ENCODE data around the gene IDNK. TPM values are rescaled to one million over a fixed set of nuclear protein-coding genes. Genes with fewer than 3 reads are reported as not detected.

IDNK gene
- total RNA-seq, 3 donors from 2014 or later: 4.9 to 9.0 (median 5.1) TPM

- Histone ChIP-seq H3K27me3 (no peaks in the 10 kb centered on the region), H3K4me1 (no peaks in the 10 kb centered on the region), H3K36me3 (no peaks in the 10 kb centered on the region), H3K9me3 (no peaks in the 10 kb centered on the region), H3K4me3 (no peak overlapping the region), H3K27ac (no peak overlapping the region)
- TF ChIP-seq CTCF (IDR thresholded peaks at IDR 0.05) (no peak), POLR2A (IDR thresholded peaks at IDR 0.05) (no peak), POLR2AphosphoS5 (IDR thresholded peaks at IDR 0.05) (no peak)
- intact Hi-C loops (cut with DNase I; ENCODE audit: low total_unique reads): no loop called here
- no peak for DNase-seq (ENCODE audit: low spot score in 2 of 2)
These were observed 58.5 kb downstream of the IDNK start for GRCh38 chr9:83681490-83681889.

- Histone ChIP-seq H3K9me3 (no peaks in the 10 kb centered on the region), H3K4me3 (no peak overlapping the region), H3K27me3 (no peaks in the 10 kb centered on the region), H3K4me1 (no peaks in the 10 kb centered on the region), H3K36me3 (no peaks in the 10 kb centered on the region), H3K27ac (no peak overlapping the region)
- TF ChIP-seq CTCF (IDR thresholded peaks at IDR 0.05) (no peak), POLR2A (IDR thresholded peaks at IDR 0.05) (no peak), POLR2AphosphoS5 (IDR thresholded peaks at IDR 0.05) (no peak)
- no peak for DNase-seq (ENCODE audit: low spot score in 2 of 2)
- intact Hi-C loops (cut with DNase I; ENCODE audit: low total_unique reads): no loop called here
These were observed 66.0 kb downstream of the IDNK start for GRCh38 chr9:83688921-83689320.

DNA sequence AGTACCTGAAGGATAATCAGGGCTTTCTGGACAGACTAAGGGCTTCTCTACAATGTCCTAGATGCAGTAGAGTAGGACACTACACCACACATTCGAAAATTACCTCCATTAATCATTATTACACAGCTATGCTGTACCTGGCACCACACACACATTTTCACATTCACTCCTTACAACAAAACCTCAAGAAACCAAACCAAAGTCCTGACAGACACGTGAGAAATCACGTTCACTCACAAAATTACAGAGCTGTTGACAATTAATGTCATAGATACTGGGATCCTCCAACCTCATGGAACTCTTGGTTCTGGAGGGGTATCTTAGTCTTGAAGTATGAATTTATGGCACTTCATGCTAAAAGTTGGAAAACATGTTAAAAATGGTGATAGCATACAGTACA lies 68.5 kb downstream of the IDNK start:
- H3K4me3 ChIP-seq: no peak overlapping the region
- H3K9me3 ChIP-seq: no peaks in the 10 kb centered on the region
- no peak overlapping the region for H3K27ac ChIP-seq
- TF ChIP-seq CTCF (IDR thresholded peaks at IDR 0.05): no peak
- TF ChIP-seq POLR2AphosphoS5 (IDR thresholded peaks at IDR 0.05): no peak
- no peak for TF ChIP-seq POLR2A (IDR thresholded peaks at IDR 0.05)
- H3K4me1 ChIP-seq: no peaks in the 10 kb centered on the region
- H3K27me3 ChIP-seq: no peaks in the 10 kb centered on the region
- DNase-seq (ENCODE audit: low spot score in 2 of 2): no peak
- intact Hi-C loops (cut with DNase I; ENCODE audit: low total_unique reads): no loop called here
- H3K36me3 ChIP-seq: no peaks in the 10 kb centered on the region

Other genes with a start within 250 kb of the IDNK start
- 10 to 100 TPM in 2 of 3 donors, 1 to 10 TPM in 1; 6.3 to 14.1 (median 14.1) TPM for gene FRMD3, start 84.7 kb upstream of the IDNK start, total RNA-seq
- 100 to 1,000 TPM; 114 to 141 (median 124) TPM for gene UBQLN1, start 84.8 kb downstream of the IDNK start, total RNA-seq
- 10 to 100 TPM; 13.3 to 17.3 (median 13.4) TPM for gene GKAP1, start 194.6 kb downstream of the IDNK start, total RNA-seq